GM13976 (cell line): ENCODE measurements around the gene PHF14.

Source experiments
- DNase-seq: peaks from one replicate; pipeline ENCODE4 v3.0.0; 2012; ENCODE audit warnings: low spot score
- CTCF ChIP-seq: IDR thresholded peaks from 2 replicates; pipeline ENCODE4 v1.5.1; 2012; ENCODE audit warnings: borderline replicate concordance, mild to moderate bottlenecking; ENCODE audit not compliant: insufficient read depth; ENCODE audit errors: extremely low read depth, missing control alignments, control extremely low read depth
- in situ Hi-C: fragments of 300-500 bp; cut with MboI; formaldehyde crosslinking; loops from one replicate; pipeline ENCODE4 v1.12.0; 2022; ENCODE audit warnings: low sequenced_read_pairs, mixed read lengths, inconsistent platforms; ENCODE audit not compliant: unreplicated experiment

Gene PHF14

DNA sequence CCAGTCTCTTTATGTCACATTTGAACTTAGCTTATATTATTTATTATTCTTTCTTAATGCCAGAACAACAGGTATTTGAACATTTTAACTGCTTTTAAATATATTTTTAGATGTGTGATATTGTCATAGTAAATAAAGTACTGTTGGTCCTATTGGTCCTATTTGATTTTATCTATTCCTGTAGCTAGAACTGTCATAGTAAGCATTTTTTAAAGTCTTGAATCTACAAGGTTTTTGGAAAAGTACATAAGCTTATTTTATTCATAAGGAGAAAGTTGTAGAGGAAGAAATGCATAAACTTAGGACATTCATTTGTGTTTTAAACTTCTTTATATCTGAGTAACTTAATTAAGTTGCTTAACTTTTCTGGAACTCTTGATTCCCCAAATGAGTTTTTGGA lies 136.0 kb downstream of the PHF14 start:
- DNase-seq: no peak
- in situ Hi-C loops: no loop called here
- no peak for TF ChIP-seq CTCF

DNA sequence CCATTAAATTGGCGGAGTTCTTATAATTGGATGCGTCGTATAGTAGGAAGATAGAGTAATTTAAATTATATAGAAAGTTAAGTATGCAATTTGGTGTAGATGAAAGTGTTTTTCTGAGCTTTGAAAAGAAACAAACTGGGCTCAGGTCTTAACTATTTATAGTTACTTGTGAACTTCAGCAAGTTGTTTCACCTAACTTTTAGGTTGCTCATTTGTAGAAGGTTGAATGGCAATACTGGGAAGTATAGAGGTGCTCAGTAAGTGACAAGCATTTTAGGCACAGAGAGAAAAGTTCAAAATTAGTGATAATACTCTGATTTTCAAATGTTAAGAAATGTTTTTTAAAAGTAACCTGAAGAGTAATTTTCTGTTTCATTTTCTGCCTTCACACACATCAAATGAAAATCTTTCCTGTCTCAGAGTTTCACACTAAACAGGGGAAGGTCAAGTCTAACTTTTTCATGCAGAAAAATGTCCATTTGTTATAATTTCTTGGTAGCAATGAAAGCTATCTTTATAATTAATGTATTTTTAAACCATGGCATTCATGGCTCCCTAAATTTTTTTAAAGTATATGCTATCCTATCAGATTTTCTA lies 146.5 kb downstream of the PHF14 start:
- TF ChIP-seq CTCF: no peak
- in situ Hi-C loops: no loop called here
- no peak for DNase-seq

GRCh38 chr7:11120675-11121220 lies 147.1 kb downstream of the PHF14 start:
- in situ Hi-C loops: no loop called here
- no peak for TF ChIP-seq CTCF
- DNase-seq: no peak

GRCh38 chr7:11124856-11125559 lies 151.3 kb downstream of the PHF14 start:
- DNase-seq: no peak
- no peak for TF ChIP-seq CTCF
- in situ Hi-C loops: no loop called here

- in situ Hi-C loops: no loop called here
- no peak for DNase-seq
- no peak for TF ChIP-seq CTCF
These were observed 153.6 kb downstream of the PHF14 start for GRCh38 chr7:11127114-11127785.

DNA sequence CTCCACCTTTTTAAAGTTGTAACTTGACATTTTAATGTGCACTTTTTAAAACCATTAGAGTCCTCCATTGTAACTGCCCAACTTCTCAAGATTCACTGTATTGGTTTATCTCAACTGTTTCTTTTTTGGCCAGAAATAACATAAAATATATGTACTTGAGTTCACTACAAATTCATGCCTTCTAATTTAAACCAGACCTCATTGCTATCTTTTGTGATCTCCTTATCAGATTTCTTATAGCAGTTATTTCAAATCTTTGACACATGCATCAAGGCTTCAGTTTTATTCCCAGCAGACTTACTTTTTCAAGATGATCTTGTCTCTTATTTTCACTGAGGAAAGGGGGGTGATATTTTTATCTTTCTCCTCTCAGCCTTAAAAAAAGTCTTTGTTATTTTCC lies 154.3 kb downstream of the PHF14 start:
- no peak for DNase-seq
- in situ Hi-C loops: no loop called here
- no peak for TF ChIP-seq CTCF
